GM19043 (cell line): ENCODE results near the gene TPRA1.
"Not testable (repeated sequence)": the region's sequence is repeated elsewhere in the genome, so short reads cannot be mapped to it uniquely, and the experiment has no call there.

Experiments used
- ATAC-seq: cut with Tn5 transposase; IDR thresholded peaks from one replicate; pipeline ENCODE4 v1.9.1; 2021; ENCODE audit warnings: low read depth; ENCODE audit not compliant: unreplicated experiment

The TPRA1 gene

DNA sequence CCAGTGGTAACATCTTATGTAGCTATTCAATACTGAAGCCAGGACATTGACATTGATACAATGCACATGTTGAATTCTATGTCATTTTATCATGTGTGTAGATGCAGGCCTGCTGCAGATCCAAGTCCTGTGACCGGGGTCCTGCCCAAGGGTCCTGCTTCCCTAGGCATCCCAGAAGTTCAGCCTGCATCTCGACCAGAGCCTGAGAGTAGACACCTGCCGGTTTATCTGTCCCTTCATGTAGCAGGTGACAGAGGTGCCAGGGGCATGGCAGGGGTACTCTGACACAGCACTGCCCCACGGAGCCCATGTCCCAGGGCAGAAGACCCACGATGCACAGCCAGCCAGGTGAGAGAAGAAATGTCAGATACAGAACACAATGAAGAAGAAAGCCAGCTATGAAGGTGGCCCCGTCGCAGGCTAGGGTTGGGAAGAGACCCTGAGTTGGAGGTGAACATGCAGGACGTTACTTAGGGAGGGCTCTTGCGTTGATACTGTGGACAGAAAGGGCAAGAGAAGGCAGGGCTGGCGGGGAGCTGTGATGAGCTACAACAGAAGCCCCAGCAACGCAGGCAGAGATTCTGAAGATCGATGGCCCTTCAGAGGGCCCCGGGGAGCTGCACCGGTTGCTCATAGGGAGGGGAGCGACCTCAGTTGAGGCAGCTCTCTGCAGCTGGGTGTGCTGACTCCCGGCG is 51.0 kb downstream of the TPRA1 start:
- no peak for ATAC-seq

DNA sequence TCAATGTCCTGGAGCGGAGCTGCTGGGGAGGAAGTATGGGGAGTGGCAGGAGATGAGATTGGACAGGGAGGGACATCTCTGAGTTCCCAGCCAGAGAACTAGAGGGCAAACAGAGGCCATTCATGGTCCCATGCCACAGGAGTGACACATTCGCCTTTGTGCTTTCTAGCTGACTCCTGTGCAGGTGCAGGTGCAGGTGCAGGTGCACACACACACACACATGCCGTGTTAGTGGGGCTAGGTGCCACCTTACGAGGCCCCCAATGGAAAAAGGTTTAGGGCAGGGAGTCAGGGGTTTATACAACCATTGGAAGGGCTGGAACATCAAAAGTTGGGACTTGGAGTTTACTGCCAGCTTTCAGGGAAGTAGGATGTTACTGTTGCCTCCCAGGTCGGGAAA is 52.0 kb downstream of the TPRA1 start:
- no peak for ATAC-seq

DNA sequence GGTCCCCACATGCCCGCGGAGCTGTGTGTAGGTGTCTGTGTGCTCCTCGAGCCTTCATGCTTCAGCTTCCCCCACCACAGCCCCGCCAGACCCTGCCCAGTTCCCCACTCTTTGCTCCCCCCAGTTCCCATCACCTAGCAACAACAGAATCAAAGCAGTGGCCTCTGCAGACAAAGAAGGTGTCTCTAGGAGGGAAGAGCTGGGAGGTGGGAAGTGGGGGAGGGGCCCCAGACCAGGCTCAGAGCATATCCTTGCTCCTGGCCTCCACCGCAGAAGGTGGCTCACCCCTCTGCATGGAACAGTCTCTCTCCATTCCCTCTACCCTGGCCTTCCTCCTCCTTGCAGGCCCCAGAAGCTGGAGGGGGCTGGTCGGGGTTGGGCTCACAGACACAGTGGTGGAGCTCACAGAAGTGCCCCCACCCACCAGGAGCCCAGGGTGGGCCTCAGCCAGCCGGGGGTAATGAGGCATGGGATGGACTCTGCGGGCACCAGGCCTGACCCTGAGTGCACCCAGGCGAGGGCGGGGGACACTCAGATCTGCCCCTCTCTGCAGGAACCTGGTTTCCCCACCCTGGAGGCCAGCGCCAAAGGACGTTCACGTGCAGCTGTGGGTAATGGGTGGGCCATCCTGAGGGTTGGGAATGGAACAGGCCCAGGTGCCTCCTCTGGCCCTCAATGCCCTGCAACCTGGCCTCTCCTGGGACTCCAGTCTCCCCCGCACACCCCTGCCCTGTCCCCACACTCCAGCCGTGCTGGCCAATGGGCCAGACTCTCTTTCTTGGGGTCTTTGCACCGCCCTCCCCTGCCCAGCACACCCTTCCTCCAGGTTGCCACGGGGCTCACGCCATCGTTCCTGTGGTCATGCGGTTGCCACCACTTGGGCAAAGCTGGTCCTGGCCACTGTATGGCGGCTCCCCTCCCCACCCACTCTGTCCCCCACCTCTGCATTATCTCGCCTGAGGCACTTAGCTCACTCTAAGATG is 53.4 kb downstream of the TPRA1 start:
- ATAC-seq, result no peak

DNA sequence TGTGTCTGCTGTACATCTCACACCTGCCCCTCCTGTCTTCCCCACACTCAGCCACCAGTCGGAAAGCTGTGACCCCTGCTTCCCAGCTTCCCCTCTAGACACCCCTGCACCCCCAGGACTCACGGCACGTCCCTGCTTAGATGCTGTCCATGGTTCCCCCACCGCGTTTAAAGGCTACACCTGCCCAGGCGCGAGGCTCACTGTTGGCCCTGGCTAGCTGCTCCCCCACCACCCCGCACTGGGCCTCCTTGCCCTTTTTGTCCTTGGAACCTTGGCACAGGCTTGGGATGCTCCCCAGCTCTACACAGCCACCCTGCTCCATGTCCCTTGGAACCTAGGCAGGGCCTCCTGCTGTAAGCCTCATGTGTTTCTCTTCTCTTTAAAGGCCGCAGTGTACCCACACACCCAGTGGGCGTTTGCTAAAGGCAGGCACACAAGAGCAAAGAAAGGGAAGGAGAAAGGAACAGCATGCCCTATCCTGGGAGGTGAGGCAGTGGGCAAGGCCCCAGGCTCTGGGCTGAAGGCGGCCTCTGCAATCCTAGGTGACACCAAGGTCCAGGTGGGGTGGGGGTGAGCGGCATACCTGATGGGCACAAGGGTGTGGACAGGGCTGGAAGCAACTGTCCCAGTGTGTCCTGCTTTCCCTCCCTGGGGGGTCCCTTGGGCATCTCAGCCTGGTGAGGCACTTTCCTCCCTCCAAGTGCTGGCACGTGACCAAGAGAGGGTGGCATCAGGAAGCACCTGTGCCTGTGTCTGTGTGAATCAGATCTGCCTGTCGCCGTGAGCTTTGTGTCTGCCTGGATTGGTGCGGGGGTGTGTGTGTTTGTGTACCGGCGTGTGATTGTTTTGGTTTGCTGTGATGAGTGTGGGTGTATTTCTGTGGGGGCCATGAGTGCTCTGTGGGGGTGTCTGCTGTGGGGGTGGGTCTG is 54.4 kb downstream of the TPRA1 start:
- ATAC-seq, result no peak

DNA sequence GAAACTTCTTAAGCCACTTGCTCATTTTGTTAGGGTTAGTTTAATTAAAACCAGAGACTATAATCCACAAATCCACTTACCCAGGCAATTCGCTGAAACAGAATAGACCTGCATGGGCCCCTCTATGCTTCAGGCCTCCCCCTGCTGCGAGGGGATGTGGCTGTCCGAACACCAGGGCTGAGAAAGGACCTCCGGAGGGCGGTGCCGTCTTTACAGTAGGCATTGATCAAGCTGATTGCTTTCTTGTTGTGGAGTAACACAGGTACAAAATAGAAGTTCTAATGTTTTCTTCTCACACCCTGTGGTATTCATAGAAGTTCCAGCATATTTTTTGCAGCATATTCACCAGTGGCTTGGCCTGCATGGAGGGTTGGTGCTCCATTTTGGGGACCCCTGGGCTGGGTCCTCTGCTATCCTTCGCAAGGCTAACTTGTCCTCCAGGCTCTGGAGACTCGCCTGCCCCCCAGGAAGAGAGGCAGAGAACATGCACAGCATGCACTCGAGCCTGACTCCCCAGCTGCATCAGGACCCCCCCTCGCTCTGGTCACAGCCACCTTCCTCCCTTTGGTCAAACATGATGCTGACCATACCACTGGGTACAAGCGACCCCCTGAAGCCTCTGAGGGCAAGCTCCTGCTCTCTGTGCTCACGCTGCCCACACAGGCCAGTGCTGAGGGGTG is 55.3 kb downstream of the TPRA1 start:
- ATAC-seq, result no peak

GRCh38 chr3:127534564-127534963 is 56.0 kb downstream of the TPRA1 start:
- no peak for ATAC-seq

GRCh38 chr3:127534161-127534451 is 56.4 kb downstream of the TPRA1 start:
- no peak for ATAC-seq

- ATAC-seq, result no peak
Observed at GRCh38 chr3:127532561-127533203, 57.9 kb downstream of the TPRA1 start.

- no peak for ATAC-seq
Observed at GRCh38 chr3:127531821-127532220, 58.7 kb downstream of the TPRA1 start.

GRCh38 chr3:127530863-127531262 is 59.7 kb downstream of the TPRA1 start:
- not testable (repeated sequence) for ATAC-seq

DNA sequence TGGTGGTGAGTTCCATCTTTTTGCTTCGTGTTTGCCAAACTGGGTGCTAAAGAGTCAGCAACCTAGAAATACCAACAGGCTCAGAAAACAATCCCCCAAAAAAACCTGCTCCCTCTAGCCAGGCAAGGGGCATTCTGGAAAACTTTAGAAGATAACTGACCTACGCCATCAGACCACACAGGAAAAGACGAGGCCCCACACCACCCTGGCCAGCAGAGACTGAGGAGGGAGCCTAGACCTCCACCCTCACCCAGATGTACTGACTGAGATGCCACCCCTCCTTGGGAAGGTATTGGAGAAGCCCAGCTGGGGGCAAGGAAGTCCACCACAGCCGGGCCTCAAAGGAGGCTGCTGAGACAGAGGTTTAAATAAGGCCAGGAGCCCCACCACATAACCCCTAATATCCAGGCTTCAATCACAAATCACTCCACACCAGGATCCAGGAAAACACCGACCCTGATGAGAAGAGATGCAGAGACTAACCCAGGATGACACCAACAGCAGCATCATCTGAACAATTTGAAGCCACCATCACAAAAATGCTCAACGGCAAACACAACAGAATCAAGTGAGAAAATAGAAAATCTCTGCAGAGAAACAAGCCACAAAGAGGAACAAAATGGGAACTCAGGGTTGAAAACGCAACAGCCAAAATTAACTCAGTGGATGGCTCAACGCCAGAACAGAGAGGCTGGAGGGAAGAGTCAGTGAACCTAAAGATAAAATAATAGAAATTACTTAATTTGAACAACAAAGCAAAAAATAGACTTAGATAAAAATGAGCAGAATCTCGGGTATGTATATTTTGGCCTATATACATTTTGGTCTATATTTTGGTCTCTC is 61.0 kb downstream of the TPRA1 start:
- no peak for ATAC-seq

DNA sequence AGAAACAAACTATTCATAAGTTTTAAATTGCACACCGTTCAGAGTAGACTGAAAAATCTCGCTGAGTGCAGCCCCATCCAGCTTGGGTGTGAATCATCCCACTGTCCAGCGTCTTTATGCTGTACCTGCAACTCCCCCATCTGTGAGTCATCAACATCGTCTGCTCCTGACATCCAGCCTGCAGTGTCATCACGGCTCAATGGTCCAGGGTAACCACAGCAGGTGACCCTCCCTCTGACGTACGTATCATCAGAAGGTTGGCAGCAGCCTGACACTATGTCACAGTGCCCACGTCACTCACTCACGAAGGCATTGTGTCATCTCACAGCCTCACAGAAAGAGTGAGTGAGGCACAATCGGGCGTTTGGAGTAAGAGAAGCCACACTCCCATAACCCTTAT is 65.2 kb downstream of the TPRA1 start:
- ATAC-seq, result no peak

GRCh38 chr3:127524296-127524896 is 66.1 kb downstream of the TPRA1 start:
- no peak for ATAC-seq
